NCI-H128 (cell line): ENCODE measurements around the gene DGKI.

Experiments used
- DNase-seq: peaks from one replicate; lab custom pipeline; 2025; ENCODE audit not compliant: unreplicated experiment; lab: John Stamatoyannopoulos, UW

The DGKI gene

DNA sequence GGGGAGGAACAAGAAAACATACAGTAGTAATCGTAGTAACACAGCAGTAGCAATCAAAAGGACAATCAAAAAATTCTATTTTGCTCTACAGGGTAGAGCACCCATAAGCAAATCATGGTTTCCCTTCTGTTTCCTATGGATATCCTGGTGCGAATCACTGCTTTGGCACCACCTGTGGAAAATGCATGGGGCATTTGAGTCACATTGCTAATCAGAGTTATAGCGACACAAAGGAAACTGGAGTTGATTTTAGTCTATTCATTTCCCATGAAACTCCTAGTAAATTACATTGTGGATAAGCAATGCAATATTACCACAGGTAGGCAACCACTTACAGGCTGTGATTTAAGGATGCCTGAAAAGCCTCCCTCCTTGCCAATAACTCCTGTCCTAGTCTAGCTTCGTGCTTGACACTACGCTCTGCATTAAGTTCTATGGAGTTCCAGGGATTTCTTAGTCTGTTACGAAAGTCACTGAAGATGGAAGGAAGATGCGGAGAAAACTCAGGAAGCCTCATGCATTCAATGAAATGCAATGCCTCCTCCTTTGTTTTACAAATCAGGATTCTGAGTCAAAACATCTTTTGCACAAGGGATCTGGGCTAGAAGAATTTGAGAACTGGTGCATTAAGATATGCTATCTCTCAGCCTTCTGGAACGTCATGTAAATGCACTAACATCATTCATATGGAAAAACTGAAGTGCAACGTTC, 188.4 kb downstream of the DGKI start:
- DNase-seq, result no peak

DNA sequence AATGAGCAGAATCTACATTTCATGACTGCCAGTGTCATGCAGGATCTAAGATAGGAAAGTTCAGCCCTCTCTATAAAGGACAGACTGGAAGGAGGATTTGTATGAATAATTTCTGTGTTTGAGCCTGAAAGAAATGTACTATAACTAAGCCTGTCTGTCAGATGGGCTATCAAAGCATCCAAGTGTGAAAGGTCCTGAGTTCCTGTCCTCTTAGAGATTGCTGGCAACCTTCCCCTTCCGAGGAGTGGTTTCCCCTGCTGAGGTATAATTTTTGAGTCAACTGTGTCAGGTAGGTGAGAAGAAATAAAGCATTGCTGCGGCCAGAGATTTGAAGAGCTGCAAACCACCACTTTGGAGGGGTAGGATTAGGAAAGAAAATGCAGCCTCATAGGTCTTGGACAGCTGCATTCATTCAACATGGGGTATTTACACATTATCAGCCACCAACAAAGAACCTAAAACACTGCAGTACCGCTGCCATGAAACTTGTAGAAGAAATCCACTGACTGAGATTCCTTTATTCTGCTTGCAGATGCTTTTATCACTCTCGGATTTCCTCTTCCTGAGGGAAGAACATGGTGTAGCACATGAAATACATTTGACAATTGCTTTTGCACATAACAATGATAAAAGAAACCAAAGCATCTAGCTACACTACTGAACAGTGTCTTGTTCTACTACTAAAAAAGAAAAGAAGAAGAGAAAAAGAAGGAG, 189.1 kb downstream of the DGKI start:
- DNase-seq, result no peak

GRCh38 chr7:137656850-137657232, 189.9 kb downstream of the DGKI start:
- no peak for DNase-seq

DNA sequence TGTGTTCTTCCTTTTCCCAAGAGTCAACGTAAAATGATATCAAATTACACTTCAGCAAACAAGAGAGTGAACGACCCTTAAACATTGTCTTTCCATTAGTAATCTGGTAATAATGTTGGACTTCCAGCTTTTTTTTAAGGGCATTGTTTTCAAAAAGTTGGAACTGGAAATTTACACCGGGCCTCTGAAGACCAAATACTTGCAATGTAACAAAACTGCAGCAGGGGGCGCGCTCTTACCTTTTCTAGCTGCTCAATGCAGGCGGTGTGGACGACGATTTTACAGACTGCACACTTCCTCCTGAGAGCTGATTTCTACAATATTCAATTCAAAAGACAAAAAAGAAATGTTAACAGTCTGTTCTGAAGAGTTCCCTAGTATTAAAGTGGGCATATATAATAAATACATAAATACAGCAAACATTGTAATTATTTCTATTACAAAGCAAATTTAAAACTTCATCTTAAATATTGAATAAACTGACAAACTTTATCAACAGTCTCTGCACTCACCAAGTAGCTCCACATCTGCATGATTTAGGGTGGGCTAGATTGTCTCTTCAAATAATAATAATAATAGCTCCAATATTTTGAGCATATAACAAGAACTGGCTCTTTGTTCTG, 190.4 kb downstream of the DGKI start:
- DNase-seq, result peak; percentile 51

DNA sequence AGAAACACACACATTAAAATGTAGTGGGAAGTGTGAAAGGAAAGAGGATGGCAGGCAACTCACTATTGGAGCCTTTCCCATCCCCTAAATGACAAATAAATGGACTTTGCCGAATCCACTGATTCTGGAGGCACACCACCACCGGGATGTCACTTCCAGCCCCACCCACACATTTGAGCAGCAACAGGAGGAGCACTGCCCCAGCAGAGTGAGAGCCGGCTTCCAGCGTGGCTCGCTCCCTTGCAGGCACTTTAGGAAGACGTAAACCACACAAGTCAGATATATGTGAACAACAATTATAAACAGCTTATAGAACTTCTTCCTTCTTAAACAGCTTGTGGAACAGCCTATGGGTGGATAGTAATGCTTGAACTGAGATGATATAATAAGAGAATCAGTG, 191.0 kb downstream of the DGKI start:
- DNase-seq, result no peak

GRCh38 chr7:137652721-137653120, 194.1 kb downstream of the DGKI start:
- no peak for DNase-seq

DNA sequence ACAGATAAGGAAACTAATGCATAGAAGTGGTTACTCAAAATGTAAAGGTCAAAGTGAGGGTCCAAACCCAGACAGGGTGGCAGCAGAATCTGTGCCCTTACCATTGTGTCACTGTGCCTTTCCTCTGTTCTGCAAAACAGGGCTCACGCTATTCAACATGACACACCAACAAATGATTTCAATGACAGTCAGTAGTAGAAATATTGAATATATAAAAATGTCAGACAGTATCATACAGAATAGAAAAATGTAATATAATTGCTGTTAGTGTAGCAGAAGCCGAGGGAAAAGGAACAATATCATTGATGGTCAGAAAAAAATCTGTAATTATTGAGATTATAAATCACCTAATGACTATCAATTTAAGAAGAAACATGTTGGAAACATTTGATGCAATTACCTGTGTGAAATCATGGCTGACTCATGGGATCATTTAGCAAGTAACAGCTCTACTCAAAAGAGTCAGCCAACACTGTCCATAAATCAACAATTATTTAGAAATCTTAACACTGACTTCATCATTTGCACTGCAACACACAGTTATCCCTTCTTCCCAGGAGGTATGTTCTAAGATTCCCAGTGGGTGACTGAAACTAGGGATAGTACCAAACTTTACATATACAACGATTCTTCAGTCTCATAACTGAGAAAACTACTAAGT, 198.7 kb downstream of the DGKI start:
- DNase-seq, result no peak

DNA sequence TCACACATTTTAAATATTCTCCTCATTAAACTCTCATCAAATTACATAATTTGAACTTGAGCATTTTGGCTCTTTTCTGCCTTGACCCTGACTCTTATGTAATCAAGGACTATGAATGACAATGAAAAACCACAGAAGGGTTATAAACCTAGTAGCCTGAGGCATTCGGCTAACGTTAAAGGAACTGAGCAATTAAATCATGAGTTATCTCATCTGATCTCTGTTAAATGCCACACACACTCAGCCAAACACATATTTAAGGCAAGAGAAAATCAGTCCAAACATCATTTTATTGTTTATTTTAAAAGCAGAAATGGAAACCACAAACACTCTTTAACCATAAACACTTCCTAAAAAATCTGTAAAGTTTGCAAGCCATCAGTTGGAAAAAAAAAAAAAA, 204.3 kb downstream of the DGKI start:
- no peak for DNase-seq

- DNase-seq, result no peak
Observed at GRCh38 chr7:137642031-137642430, 204.7 kb downstream of the DGKI start.

GRCh38 chr7:137636376-137636775, 210.4 kb downstream of the DGKI start:
- no peak for DNase-seq

GRCh38 chr7:137635874-137636273, 210.9 kb downstream of the DGKI start:
- DNase-seq, result no peak

- no peak for DNase-seq
Observed at GRCh38 chr7:137635132-137635531, 211.6 kb downstream of the DGKI start.

- no peak for DNase-seq
Observed at GRCh38 chr7:137634356-137634755, 212.4 kb downstream of the DGKI start.

DNA sequence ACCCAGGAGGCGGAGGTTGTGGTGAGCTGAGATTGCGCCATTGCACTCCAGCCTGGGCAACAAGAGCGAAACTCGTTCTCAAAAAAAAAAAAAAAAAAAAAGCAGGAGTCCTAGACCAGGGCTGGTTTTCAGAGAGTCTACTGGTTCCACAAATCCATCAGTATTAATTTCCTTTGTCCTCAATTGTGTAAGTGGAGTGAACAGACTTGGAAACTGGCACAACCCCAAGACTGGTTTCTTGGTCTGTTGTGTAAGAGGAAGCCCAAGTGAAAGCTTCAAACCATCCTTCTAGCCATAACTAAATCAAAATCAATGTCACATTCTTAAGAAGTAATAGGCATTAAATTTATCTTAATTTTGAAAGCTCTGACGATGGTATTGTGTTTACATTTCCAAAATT, 213.6 kb downstream of the DGKI start:
- DNase-seq, result no peak

DNA sequence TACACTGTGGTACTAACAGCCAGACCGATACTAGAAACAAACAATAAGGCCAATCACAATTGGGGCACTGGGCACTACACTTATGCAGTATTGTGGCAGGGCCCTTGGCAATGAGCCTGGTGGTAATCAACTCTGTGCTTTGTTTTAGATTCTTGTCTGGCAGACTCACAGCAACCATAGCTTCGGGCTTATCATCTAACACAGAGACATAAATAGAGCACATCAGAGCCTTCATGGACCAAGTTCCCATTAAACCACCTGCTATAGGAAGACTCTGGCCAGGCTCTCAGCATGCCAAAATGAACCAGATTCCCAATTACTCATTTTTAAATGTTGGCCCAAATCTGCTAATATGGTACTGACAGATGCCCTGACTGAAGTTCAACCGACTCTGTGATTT, 218.6 kb downstream of the DGKI start:
- DNase-seq, result peak; percentile 20

GRCh38 chr7:137626469-137627067, 220.2 kb downstream of the DGKI start:
- DNase-seq, result no peak

DNA sequence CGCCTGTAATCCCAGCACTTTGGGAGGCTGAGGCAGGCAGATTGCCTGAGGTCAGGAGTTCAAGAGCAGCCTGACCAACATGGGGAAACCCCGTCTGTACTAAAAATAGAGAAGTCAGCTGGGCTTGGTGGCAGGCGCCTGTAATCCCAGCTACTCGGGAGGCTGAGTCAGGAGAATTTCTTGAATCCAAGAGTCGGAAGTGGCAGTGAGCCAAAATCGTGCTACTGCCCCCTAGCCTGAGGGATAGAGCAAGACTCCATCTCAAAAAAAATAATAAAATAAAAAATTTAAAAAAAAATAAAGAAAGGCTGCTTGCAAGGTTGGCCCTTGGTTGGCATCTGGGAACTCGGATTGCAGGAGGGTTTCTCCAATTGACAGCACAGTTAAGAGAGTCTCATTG, 221.6 kb downstream of the DGKI start:
- no peak for DNase-seq

DNA sequence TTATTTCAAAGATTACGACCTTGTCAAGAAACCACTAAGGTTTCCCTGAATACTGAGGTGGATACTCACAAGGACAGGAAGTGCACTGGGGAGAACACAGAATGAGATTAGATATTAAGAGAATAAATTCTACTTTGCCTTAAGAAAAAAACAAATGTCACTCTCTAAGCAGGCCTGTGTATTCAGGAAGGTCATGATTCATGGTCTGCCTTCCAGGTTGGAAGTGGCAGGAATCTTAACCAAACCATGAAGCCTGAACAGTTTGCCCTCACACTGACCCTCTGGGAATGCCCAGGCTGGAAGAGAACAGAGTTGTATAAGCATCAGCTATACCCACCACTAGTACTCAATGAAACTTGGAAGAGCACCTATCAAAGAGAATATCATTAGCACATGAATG, 227.6 kb downstream of the DGKI start:
- DNase-seq, result no peak

DNA sequence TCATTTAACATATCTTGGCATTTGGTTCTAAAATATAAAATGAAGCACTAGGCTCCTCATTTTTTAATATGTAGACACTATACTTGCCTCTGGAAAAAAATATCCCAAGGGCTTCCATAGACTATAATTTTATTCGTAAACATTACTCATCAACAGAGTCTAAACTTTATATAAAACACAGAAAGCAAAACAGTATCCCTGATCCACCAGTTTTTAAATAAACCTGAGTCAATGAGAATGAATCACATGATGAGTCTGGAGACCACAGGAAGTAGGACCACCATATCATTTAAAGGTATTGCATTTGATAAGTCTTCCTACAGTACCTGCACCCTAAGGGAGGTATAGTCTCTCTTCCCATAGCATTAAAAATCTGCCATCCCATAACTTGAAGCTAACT, 228.0 kb downstream of the DGKI start:
- no peak for DNase-seq

GRCh38 chr7:137613006-137613525, 233.7 kb downstream of the DGKI start:
- no peak for DNase-seq

DNA sequence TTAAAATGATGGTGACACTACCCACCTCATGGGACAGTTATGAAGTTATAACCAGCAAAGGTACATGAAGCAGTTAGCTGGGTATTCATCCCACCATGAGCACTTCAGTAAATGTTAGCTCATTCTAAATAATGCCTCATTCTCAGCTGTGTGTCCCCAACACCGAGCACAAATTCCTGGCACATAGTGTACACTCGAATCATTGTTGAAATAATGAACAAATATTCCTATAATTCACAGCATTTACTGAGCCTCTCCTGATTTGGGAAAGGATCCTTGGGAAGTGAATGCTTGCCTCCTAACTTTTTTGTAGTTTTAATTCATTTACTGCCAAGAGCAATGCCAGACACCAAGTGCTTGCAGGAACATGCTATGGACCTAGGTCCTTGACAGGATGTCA, 235.2 kb downstream of the DGKI start:
- DNase-seq, result no peak
